ENCODE measurements around the gene ITGA6. TPM values are rescaled to one million over a fixed set of nuclear protein-coding genes. Genes with fewer than 3 reads are reported as not detected.

ITGA6 gene
- polyA plus RNA-seq, 1 donor from 2014 or later, result 14.4 TPM

DNA sequence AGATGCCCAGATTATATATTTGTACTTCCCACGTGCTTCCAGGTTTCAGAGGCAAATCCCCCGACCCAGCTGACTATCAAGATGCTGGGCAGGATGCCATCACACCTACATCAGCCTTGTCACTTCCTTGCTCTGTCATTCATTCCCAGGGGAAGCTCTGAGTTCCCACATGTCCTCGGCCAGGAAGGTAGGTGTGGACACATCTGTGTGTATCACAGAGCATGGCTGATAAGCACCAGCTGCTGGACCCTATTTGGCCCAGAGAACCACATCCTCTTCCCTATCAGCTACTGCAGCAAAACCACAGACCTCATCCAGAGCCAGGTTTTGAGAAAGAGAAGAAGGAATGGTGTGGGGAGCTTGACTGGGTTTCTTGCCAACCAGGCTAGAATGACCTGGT, 31.9 kb upstream of the ITGA6 start:
- H3K9ac ChIP-seq (ENCODE audit: low read length), result no peak overlapping the region
- no peaks in the 10 kb centered on the region for H3K9me3 ChIP-seq (ENCODE audit: low read length)
- H3F3A ChIP-seq (ENCODE audit: insufficient read depth, low read length, poor library complexity, severe bottlenecking), result no peaks in the 10 kb centered on the region
- H3K27ac ChIP-seq (ENCODE audit: low read length), result no peak overlapping the region
- no peaks in the 10 kb centered on the region for H3K9me2 ChIP-seq (ENCODE audit: insufficient read depth, low read length)
- no peaks in the 10 kb centered on the region for H4K20me1 ChIP-seq (ENCODE audit: insufficient read depth)
- H3K4me3 ChIP-seq (ENCODE audit: low read length), result no peak overlapping the region
- H2AFZ ChIP-seq (ENCODE audit: low read depth, low read length), result no peak overlapping the region
- H3K27me3 ChIP-seq (ENCODE audit: insufficient read depth, low read depth, low read length), result no peaks in the 10 kb centered on the region
- TF ChIP-seq EP300 (conservative IDR thresholded peaks at IDR 0.05; ENCODE audit: poor library complexity, severe bottlenecking), result no peak
- no peak for TF ChIP-seq SMC3 (conservative IDR thresholded peaks at IDR 0.05; ENCODE audit: poor library complexity)
- no peak for TF ChIP-seq RAD21 (conservative IDR thresholded peaks at IDR 0.05)
- no peak overlapping the region for H3K4me2 ChIP-seq (ENCODE audit: low read length)
- no peaks in the 10 kb centered on the region for H3K79me2 ChIP-seq (replicated peaks; ENCODE audit: insufficient read depth, low read length)
- no peaks in the 10 kb centered on the region for H3K36me3 ChIP-seq (ENCODE audit: insufficient read depth, low read length)

GRCh38 chr2:172397148-172397834, 30.1 kb upstream of the ITGA6 start:
- Histone ChIP-seq H3K27ac (ENCODE audit: low read length) (no peak overlapping the region), H3K9ac (ENCODE audit: low read length) (no peak overlapping the region), H4K20me1 (ENCODE audit: insufficient read depth) (no peaks in the 10 kb centered on the region), H3K79me2 (replicated peaks; ENCODE audit: insufficient read depth, low read length) (no peaks in the 10 kb centered on the region), H3K9me3 (ENCODE audit: low read length) (no peaks in the 10 kb centered on the region), H3K27me3 (ENCODE audit: insufficient read depth, low read depth, low read length) (no peaks in the 10 kb centered on the region), H3K9me2 (ENCODE audit: insufficient read depth, low read length) (no peaks in the 10 kb centered on the region), H3K36me3 (ENCODE audit: insufficient read depth, low read length) (no peaks in the 10 kb centered on the region), H3K4me3 (ENCODE audit: low read length) (no peak overlapping the region), H3K4me2 (ENCODE audit: low read length) (no peak overlapping the region), H3F3A (ENCODE audit: insufficient read depth, low read length, poor library complexity, severe bottlenecking) (no peaks in the 10 kb centered on the region), H2AFZ (ENCODE audit: low read depth, low read length) (no peak overlapping the region)
- TF ChIP-seq TAF1 (IDR thresholded peaks at IDR 0.05; ENCODE audit: low read depth) (no peak), POLR2AphosphoS5 (IDR thresholded peaks at IDR 0.05) (no peak), EZH2 (IDR thresholded peaks at IDR 0.05; ENCODE audit: borderline replicate concordance, insufficient read depth, low read length, poor library complexity, severe bottlenecking) (no peak), MXI1 (conservative IDR thresholded peaks at IDR 0.05; ENCODE audit: poor library complexity, severe bottlenecking) (no peak), SMC3 (conservative IDR thresholded peaks at IDR 0.05; ENCODE audit: poor library complexity) (no peak), EP300 (conservative IDR thresholded peaks at IDR 0.05; ENCODE audit: poor library complexity, severe bottlenecking) (no peak), RAD21 (conservative IDR thresholded peaks at IDR 0.05) (no peak)
- TF ChIP-seq, protein P1, sequence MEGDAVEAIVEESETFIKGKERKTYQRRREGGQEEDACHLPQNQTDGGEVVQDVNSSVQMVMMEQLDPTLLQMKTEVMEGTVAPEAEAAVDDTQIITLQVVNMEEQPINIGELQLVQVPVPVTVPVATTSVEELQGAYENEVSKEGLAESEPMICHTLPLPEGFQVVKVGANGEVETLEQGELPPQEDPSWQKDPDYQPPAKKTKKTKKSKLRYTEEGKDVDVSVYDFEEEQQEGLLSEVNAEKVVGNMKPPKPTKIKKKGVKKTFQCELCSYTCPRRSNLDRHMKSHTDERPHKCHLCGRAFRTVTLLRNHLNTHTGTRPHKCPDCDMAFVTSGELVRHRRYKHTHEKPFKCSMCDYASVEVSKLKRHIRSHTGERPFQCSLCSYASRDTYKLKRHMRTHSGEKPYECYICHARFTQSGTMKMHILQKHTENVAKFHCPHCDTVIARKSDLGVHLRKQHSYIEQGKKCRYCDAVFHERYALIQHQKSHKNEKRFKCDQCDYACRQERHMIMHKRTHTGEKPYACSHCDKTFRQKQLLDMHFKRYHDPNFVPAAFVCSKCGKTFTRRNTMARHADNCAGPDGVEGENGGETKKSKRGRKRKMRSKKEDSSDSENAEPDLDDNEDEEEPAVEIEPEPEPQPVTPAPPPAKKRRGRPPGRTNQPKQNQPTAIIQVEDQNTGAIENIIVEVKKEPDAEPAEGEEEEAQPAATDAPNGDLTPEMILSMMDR (IDR thresholded peaks at IDR 0.05; ENCODE audit: poor library complexity, severe bottlenecking), result no peak
- TF ChIP-seq, protein P2, sequence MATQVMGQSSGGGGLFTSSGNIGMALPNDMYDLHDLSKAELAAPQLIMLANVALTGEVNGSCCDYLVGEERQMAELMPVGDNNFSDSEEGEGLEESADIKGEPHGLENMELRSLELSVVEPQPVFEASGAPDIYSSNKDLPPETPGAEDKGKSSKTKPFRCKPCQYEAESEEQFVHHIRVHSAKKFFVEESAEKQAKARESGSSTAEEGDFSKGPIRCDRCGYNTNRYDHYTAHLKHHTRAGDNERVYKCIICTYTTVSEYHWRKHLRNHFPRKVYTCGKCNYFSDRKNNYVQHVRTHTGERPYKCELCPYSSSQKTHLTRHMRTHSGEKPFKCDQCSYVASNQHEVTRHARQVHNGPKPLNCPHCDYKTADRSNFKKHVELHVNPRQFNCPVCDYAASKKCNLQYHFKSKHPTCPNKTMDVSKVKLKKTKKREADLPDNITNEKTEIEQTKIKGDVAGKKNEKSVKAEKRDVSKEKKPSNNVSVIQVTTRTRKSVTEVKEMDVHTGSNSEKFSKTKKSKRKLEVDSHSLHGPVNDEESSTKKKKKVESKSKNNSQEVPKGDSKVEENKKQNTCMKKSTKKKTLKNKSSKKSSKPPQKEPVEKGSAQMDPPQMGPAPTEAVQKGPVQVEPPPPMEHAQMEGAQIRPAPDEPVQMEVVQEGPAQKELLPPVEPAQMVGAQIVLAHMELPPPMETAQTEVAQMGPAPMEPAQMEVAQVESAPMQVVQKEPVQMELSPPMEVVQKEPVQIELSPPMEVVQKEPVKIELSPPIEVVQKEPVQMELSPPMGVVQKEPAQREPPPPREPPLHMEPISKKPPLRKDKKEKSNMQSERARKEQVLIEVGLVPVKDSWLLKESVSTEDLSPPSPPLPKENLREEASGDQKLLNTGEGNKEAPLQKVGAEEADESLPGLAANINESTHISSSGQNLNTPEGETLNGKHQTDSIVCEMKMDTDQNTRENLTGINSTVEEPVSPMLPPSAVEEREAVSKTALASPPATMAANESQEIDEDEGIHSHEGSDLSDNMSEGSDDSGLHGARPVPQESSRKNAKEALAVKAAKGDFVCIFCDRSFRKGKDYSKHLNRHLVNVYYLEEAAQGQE (IDR thresholded peaks at IDR 0.05; ENCODE audit: borderline replicate concordance), result no peak

All from neural cell (in vitro differentiated cells).